ENCODE measurements around the gene ABCC5. TPM values are rescaled to one million over a fixed set of nuclear protein-coding genes. Genes with fewer than 3 reads are reported as not detected.

The ABCC5 gene
- total RNA-seq, 1 donor from 2014 or later, result 61.2 TPM

DNA sequence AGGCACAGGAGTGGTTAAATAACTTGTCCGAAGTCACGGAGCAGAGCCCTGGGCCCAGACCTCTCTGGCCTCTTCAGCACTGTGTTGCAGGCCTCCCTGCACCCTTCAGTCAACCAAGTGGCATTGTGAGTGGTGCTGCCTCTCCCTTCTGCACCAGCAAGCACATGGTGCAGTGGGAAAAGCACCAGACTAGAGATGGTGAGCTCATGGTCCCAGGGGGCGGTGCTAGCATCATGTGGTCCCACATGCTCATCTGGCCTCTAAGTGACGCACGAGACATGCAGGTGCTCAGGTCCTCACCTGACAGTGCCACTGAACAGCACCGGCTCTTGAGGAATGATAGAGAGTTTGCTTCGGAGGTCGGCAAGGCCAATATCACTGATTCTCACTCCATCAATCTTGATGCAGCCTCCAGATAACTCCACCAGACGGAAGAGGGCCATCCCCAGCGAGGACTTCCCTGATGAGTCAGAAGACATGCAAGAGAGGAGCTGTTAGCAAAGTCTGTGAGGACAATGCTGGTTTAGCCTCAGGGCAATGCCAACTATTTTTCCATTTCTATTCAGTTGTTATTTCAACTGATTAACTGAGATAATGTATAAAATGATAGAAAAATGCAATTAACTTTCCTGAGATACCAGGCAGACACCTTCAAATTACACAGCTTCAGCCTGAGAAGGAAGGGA, 79.9 kb downstream of the ABCC5 start:
- peaks cover 12% of the 10 kb centered on the region for H3K36me3 Mint-ChIP-seq
- no peaks in the 10 kb centered on the region for H3K4me1 Mint-ChIP-seq (ENCODE audit: unreplicated experiment)
- no peaks in the 10 kb centered on the region for H3K9me3 Mint-ChIP-seq
- H3K27me3 Mint-ChIP-seq, result no peaks in the 10 kb centered on the region
- no peak for TF ChIP-seq CTCF (conservative IDR thresholded peaks at IDR 0.05)
- H3K4me3 Mint-ChIP-seq, result no peak overlapping the region
- DNase-seq (ENCODE audit: extremely low spot score, unreplicated experiment), result no peak
- H3K27ac Mint-ChIP-seq, result no peak overlapping the region

DNA sequence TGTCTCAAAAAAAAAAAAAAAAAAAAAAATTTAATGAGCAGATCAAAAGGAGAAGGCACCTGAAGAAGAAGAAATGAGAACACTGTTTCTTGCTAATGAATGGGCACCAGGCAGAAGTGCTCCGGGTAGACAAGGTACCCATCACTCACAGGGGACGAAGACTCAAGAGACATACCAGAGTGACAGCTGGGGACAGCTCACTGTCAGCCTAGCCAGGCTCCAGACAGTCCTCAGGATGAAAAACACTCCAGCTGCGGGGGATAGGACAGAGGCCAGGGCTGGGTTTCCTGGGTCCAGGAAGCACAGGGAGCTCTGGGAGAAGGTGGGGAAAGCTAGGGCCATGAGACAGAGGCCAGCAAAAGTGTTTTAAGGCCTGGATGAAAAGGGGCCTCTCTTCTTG, 84.5 kb downstream of the ABCC5 start:
- Mint-ChIP-seq H3K4me1 (ENCODE audit: unreplicated experiment) (no peaks in the 10 kb centered on the region), H3K4me3 (no peak overlapping the region), H3K9me3 (no peaks in the 10 kb centered on the region), H3K27ac (no peak overlapping the region), H3K36me3 (peaks cover 18% of the 10 kb centered on the region), H3K27me3 (no peaks in the 10 kb centered on the region)
- TF ChIP-seq CTCF (conservative IDR thresholded peaks at IDR 0.05), result no peak
- DNase-seq (ENCODE audit: extremely low spot score, unreplicated experiment), result no peak

DNA sequence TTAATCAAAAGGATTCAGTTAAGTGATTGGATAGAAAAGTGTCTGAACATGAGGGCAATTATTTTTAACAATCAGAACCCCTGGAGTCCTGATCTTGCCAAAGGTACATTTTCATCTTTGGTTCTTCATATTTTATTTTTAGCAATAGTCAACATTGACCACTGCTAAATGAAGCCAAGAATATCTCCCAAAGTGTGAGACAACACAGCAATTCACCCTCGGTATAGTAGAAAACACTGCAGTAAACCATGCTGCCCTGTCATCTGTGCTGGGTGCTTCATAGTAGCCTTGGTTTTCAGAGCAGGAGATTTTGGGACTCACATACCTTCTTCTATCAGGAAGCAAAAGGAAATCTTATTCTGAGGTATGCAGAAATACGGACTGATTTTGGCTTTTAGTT, 85.8 kb downstream of the ABCC5 start:
- Mint-ChIP-seq H3K36me3 (peaks cover 13% of the 10 kb centered on the region), H3K9me3 (no peaks in the 10 kb centered on the region), H3K4me3 (no peak overlapping the region), H3K27ac (no peak overlapping the region), H3K27me3 (no peaks in the 10 kb centered on the region), H3K4me1 (ENCODE audit: unreplicated experiment) (no peaks in the 10 kb centered on the region)
- no peak for DNase-seq (ENCODE audit: extremely low spot score, unreplicated experiment)
- no peak for TF ChIP-seq CTCF (conservative IDR thresholded peaks at IDR 0.05)

GRCh38 chr3:183930086-183930485, 87.6 kb downstream of the ABCC5 start:
- peak overlapping the region; percentile 61 for H3K27ac Mint-ChIP-seq

DNA sequence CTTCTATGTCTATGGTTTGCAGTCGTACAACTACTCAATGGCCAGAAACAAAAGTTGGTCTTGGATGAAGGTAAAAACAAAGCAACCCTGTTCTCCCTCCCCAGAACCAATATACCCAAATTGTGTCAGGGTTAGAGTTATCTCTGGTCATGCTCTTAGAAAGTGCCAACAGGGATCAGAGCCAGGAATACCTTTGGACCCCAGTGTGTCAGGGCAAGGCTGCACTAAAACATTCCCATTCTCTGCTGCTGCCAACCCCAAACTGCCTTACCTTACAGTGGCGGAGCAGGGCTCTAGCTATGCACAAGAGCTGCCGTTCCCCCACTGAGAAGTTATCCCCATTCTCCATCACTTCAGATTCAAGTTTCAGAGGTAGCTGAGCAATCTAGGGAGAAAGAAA, 90.6 kb downstream of the ABCC5 start:
- no peaks in the 10 kb centered on the region for H3K9me3 Mint-ChIP-seq
- no peaks in the 10 kb centered on the region for H3K4me1 Mint-ChIP-seq (ENCODE audit: unreplicated experiment)
- no peak for TF ChIP-seq CTCF (conservative IDR thresholded peaks at IDR 0.05)
- H3K27ac Mint-ChIP-seq, result no peak overlapping the region
- no peak overlapping the region for H3K4me3 Mint-ChIP-seq
- peaks cover 12% of the 10 kb centered on the region for H3K36me3 Mint-ChIP-seq
- H3K27me3 Mint-ChIP-seq, result no peaks in the 10 kb centered on the region
- DNase-seq (ENCODE audit: extremely low spot score, unreplicated experiment), result no peak

More at GRCh38 chr3:183930086-183930485, 87.6 kb downstream of the ABCC5 start:
- no peak for TF ChIP-seq CTCF (conservative IDR thresholded peaks at IDR 0.05)
- Mint-ChIP-seq H3K9me3 (no peaks in the 10 kb centered on the region), H3K4me1 (ENCODE audit: unreplicated experiment) (no peaks in the 10 kb centered on the region), H3K36me3 (peaks cover 8% of the 10 kb centered on the region), H3K4me3 (no peak overlapping the region), H3K27me3 (no peaks in the 10 kb centered on the region)
- DNase-seq (ENCODE audit: extremely low spot score, unreplicated experiment), result no peak
